Mucosa of gallbladder (tissue), 1 donor: ENCODE measurements around the gene C2orf92. TPM values are rescaled to one million over a fixed set of nuclear protein-coding genes. Genes with fewer than 3 reads are reported as not detected.

ENCODE experiments used
- DNase-seq: peaks from one replicate; pipeline ENCODE4 v3.0.0-alpha.2; 2020; ENCODE audit warnings: low spot score
- total RNA-seq: library from RNA; stranded (reverse); gene quantifications from one replicate; pipeline ENCODE4 v1.2.1, GENCODE V29; 2021
- donor health status: DM: no; HTN: no; CAD: no.

Gene C2orf92
- total RNA-seq, 1 donor from 2014 or later, result 4.8 TPM

- DNase-seq, result no peak
Measured at GRCh38 chr2:97745474-97746174, 76.1 kb downstream of the C2orf92 start.

- DNase-seq, result no peak
Measured at GRCh38 chr2:97747285-97747684, 77.8 kb downstream of the C2orf92 start.

- no peak for DNase-seq
Measured at GRCh38 chr2:97747716-97748115, 78.2 kb downstream of the C2orf92 start.

GRCh38 chr2:97749581-97749980 lies 80.1 kb downstream of the C2orf92 start:
- no peak for DNase-seq

DNA sequence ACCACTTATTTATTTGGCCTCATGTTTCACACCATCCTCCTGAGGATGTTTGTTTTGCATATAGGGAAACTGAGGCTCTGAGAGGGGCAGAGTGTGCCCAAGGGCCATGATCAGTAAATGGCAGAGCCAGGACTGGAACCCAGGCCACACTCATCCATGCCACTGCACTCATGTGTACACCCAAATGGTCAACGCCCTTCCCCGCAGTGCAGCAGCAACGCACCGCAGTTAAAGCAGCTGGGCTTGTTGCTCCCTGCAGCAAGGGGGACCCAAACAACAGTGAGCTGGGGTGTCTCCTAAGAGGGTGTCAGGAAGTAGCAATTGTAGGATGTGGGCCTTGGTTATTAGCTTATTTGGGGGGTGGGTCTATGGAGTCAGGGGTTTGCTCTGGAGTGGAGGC lies 80.5 kb downstream of the C2orf92 start:
- DNase-seq, result no peak

DNA sequence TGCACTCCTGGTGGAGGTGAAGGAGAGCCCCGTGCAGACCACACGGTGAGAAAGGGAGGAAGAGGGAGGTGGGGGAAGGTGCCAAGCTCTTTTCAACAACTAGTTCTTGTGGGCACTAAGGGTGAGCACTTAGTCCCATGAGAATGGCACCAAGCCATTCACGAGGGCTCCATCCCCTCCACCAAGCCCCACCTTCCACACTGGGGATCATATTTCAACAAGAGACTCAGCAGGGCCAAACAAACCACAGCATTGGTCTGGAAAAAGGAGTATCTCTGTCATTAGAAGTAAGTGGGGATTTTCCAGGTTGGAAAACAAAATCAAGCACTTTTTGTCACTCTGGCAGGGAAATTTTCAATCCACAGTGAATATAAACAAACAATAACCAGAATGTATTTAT lies 82.2 kb downstream of the C2orf92 start:
- DNase-seq, result no peak

Other genes starting within 250 kb of the C2orf92 start
- gene ANKRD36B, start 79.8 kb upstream of the C2orf92 start, total RNA-seq, result 13.2 TPM
- 345 TPM for gene COX5B, start 23.7 kb upstream of the C2orf92 start, total RNA-seq
- 86.6 TPM for gene ACTR1B, start 5.7 kb upstream of the C2orf92 start, total RNA-seq
- 12.6 TPM for gene ZAP70, start 43.9 kb downstream of the C2orf92 start, total RNA-seq